ENCODE data around the gene ZCCHC24.

GRCh38 chr10:79407423-79407796, 38.0 kb downstream of the ZCCHC24 start:
- no peak for TF ChIP-seq YY1 (IDR thresholded peaks at IDR 0.05; ENCODE audit: insufficient read depth, insufficient read length)
- TF ChIP-seq ZNF274 (IDR thresholded peaks at IDR 0.05; ENCODE audit: low read depth, low read length): no peak
- TF ChIP-seq SUZ12 (IDR thresholded peaks at IDR 0.05; ENCODE audit: extremely low read depth, insufficient read depth, insufficient read length): no peak

All from NT2/D1 (cell line).